GM12874 (cell line): ENCODE results near the gene NFXL1.

Experiments
- CTCF ChIP-seq: IDR thresholded peaks from 2 replicates; pipeline ENCODE4 v1.5.1; 2011; ENCODE audit warnings: low read depth, mild to moderate bottlenecking, control low read depth, low read length, moderate library complexity; ENCODE audit not compliant: insufficient read depth

The NFXL1 gene

GRCh38 chr4:47837094-47837907 lies 77.1 kb downstream of the NFXL1 start:
- no peak for TF ChIP-seq CTCF

DNA sequence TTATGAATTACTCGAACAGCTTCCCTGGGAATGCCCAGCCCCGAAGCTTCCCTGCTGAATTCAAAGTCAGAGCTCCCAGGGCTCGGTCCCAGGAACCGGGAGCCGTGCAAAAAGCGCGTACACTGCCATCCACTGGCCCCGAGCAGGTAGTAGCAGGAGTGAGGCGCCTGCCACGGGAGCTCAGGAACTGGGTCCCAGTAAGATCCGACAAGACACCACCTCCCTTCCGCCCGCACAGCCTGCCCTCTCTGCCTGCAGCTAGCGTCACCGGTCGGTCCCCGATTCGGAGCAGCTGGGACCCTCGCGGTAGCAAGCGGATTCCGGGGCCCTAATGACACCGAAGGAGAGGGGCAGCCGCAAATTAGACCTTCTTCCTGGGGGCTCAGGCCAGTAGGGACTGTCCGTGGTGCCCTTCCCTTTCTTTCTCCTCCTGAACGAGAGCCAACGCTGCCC lies 77.7 kb downstream of the NFXL1 start:
- TF ChIP-seq CTCF = peak; percentile 74

DNA sequence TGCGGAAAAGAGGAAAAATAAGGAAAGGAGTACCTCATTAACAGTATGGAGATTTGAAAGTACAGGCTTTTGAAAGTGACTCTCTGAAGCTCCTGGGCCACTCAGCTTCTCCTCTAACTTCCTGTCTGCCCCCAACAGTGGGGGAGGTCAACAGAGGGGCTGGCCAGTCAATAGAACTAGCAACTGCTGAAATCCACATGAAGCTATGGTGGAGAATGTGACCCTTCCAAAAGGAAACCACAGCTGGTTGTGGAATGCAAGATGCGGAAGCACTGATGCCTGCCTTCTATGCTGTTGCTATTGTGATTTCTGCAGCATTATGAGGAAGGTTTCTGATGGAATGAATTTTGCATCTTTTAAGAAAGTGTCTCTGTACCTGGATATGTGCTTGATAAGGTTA lies 78.9 kb downstream of the NFXL1 start:
- TF ChIP-seq CTCF = no peak

DNA sequence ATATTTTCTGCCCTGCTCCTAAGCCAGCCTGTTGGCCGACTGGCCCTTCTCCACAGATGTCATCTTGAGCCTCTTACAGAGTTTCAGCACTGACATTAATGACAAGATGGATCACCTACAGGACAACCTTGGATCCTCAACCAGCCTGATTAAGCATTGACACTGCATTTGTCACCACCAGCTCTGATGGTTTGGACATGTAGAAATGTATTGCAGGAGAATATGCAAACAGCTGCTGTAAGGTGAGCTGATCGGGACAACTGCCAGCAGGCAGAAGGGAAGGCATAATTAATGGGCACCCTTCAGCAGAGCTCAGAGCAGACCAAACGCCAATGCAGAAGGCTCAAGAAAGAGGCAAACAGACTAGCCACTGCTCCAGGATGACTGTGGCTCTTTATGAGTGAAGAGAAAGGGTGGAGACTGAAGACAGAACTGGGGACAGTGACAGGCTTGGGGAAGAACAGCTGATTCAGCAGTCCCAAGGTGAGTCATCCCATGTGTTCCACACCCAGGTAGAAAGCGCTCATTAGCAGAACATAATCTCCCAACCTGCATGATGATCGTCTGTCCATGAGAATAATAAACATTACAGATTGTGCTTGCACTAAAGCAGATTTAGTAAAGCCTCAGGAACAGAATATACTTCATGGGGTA lies 83.2 kb downstream of the NFXL1 start:
- TF ChIP-seq CTCF = no peak

DNA sequence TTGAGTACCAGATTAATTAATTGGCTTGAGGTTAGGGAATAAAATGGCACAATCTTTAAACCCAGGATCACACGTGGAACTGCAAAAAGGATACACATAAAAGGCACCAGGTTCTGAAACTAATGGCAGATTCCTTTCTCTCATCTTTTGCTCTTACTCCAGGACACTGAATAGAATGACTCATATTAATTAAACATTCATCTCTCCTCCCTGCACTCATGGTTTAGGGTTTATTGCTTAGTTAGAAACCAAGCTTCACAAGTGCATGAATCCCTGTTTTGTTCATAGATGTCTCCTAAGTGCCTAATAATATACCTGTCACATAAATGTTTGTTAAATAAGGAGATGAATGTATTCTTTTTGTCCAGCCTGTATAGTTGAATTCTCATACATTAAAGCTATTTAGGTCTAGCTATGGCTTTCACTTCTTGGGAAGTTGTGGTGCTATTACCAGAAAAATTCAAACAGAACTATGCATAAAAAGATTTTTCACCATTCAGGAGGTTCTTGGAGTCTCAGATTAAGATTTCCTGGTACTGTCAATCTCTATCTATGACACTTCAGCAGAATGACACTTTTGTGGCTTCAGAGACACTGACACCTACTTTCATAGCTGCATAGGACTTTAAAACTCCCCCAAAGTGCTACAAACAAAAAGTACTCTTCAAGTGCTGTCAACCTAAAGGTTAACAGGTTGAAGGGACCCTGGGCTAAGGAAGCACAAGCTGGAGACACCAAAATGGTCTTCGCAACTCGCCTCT lies 83.9 kb downstream of the NFXL1 start:
- no peak for TF ChIP-seq CTCF

DNA sequence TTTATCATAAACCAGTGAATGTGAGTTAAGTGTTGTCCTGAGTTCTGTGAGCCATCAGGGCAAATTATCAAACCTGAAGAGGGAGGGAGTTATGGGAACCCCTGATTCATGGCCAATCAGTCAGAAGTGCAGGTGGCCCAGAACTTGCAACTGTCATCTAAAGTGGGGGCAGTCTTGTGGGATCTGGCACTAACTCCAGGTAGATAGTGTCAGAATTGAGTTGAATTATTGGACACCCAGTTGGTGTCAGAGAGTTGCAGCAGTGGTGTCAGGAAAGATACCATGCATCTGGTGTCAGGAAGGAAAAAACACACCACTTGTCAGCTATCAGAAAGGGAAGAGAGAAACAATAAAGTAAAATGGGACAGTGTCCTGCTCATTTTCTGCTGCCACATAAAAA lies 84.9 kb downstream of the NFXL1 start:
- TF ChIP-seq CTCF = no peak
